HepG2 (cell line): ENCODE data around the gene GPR107. TPM values are rescaled to one million over a fixed set of nuclear protein-coding genes. Genes with fewer than 3 reads are reported as not detected.
A peak's percentile ranks its signal among the peaks of the same experiment; 100 is the strongest.

Experiments
- ASH2L ChIP-seq: fragments of 300-600, 200-600 bp; sonication (generic); IDR thresholded peaks from 2 replicates; pipeline ENCODE4 v1.7.0; 2017; ENCODE audit warnings: low read depth, mild to moderate bottlenecking, moderate library complexity, mixed read lengths, low read length; ENCODE audit not compliant: insufficient read length
- HDAC1 ChIP-seq: sonication (generic); formaldehyde crosslinking; IDR thresholded peaks from 2 replicates; pipeline ENCODE4 v1.5.1; 2020; ENCODE audit warnings: mild to moderate bottlenecking, missing genetic modification reagents
- JUND ChIP-seq: sonication (generic); formaldehyde crosslinking; IDR thresholded peaks from 2 replicates; pipeline ENCODE4 v1.8.0; 2022; ENCODE audit warnings: mild to moderate bottlenecking, missing genetic modification reagents
- MTA1 ChIP-seq: sonication (generic); formaldehyde crosslinking; IDR thresholded peaks from 2 replicates; pipeline ENCODE4 v1.4.0; 2020; ENCODE audit warnings: missing genetic modification reagents, mild to moderate bottlenecking, borderline replicate concordance
- PAWR ChIP-seq: sonication (generic); formaldehyde crosslinking; IDR thresholded peaks from 2 replicates; pipeline ENCODE4 v1.4.0; 2020; ENCODE audit warnings: missing genetic modification reagents, mild to moderate bottlenecking, borderline replicate concordance
- PAX8 ChIP-seq: sonication (generic); formaldehyde crosslinking; IDR thresholded peaks from 2 replicates; pipeline ENCODE4 v1.8.0; 2022; ENCODE audit warnings: mild to moderate bottlenecking, missing genetic modification reagents, borderline replicate concordance
- PHF21A ChIP-seq: sonication (generic); formaldehyde crosslinking; IDR thresholded peaks from 2 replicates; pipeline ENCODE4 v1.5.0; 2020; ENCODE audit warnings: mild to moderate bottlenecking, missing genetic modification reagents
- RARA ChIP-seq: IDR thresholded peaks from 2 replicates; pipeline ENCODE4 v1.6.1; 2016; ENCODE audit warnings: missing genetic modification reagents, missing compliant biosample characterization
- RBFOX2 ChIP-seq: fragments of 200-400 bp; formaldehyde crosslinking; IDR thresholded peaks from 2 replicates; pipeline ENCODE4 v1.6.1; 2017; ENCODE audit warnings: low read depth, mild to moderate bottlenecking, low read length
- SAP130 ChIP-seq: IDR thresholded peaks from 2 replicates; pipeline ENCODE4 v1.6.1; 2016; ENCODE audit warnings: low read depth
- SMARCE1 ChIP-seq: fragments of 450-650 bp; IDR thresholded peaks from 2 replicates; pipeline ENCODE4 v1.6.1; 2017; ENCODE audit warnings: borderline replicate concordance
- THAP11 ChIP-seq: IDR thresholded peaks from 2 replicates; pipeline ENCODE4 v1.6.1; 2016; ENCODE audit warnings: missing biosample characterization, missing genetic modification reagents
- YY1 ChIP-seq: IDR thresholded peaks from 2 replicates; pipeline ENCODE4 v1.6.1; 2011; ENCODE audit warnings: low read length, low read depth, moderate library complexity, mild to moderate bottlenecking; ENCODE audit not compliant: insufficient read depth, insufficient replicate concordance
- ZFP82 ChIP-seq: sonication (generic); formaldehyde crosslinking; IDR thresholded peaks from 2 replicates; pipeline ENCODE4 v1.5.1; 2020; ENCODE audit warnings: mild to moderate bottlenecking, missing genetic modification reagents, borderline replicate concordance
- ZNF101 ChIP-seq: sonication (generic); formaldehyde crosslinking; IDR thresholded peaks from 2 replicates; pipeline ENCODE4 v1.4.0; 2020; ENCODE audit warnings: mild to moderate bottlenecking, low read depth, missing genetic modification reagents, borderline replicate concordance
- ZNF224 ChIP-seq: sonication (generic); formaldehyde crosslinking; IDR thresholded peaks from 2 replicates; pipeline ENCODE4 v1.5.0; 2020; ENCODE audit warnings: mild to moderate bottlenecking, missing genetic modification reagents
- ZNF569 ChIP-seq: sonication (generic); formaldehyde crosslinking; IDR thresholded peaks from 2 replicates; pipeline ENCODE4 v1.5.0; 2020; ENCODE audit warnings: mild to moderate bottlenecking, missing genetic modification reagents, moderate library complexity, borderline replicate concordance
- ZNF570 ChIP-seq: sonication (generic); formaldehyde crosslinking; IDR thresholded peaks from 2 replicates; pipeline ENCODE4 v1.4.0; 2020; ENCODE audit warnings: mild to moderate bottlenecking, missing genetic modification reagents, borderline replicate concordance
- ZNF614 ChIP-seq: IDR thresholded peaks from 2 replicates; pipeline ENCODE4 v1.6.1; 2018; ENCODE audit warnings: missing biosample characterization, missing genetic modification reagents, inconsistent platforms, borderline replicate concordance
- ZNF724P ChIP-seq: sonication (generic); formaldehyde crosslinking; IDR thresholded peaks from 2 replicates; pipeline ENCODE4 v1.8.0; 2022; ENCODE audit warnings: missing genetic modification reagents, borderline replicate concordance
- ZNF761 ChIP-seq: sonication (generic); formaldehyde crosslinking; conservative IDR thresholded peaks from 2 replicates; pipeline ENCODE4 v1.4.0; 2020; ENCODE audit warnings: mild to moderate bottlenecking, missing genetic modification reagents
- ZNF772 ChIP-seq: sonication (generic); formaldehyde crosslinking; IDR thresholded peaks from 2 replicates; pipeline ENCODE4 v1.5.0; 2020; ENCODE audit warnings: mild to moderate bottlenecking, missing genetic modification reagents
- polyA plus RNA-seq, 8 experiments: library from polyadenylated mRNA; depleted of rRNA in 3 of 8; stranded (reverse) in 7 of 8; unstranded in 1 of 8; fragments of >200 nt; fragmentation: Illumina TruSeq in 4 of 8; extraction: Trizol in 4 of 8; gene quantifications; 2 replicates each; pipeline versions ENCODE4 v1.2.1 to v1.2.3, GENCODE V29; 2011 to 2016; ENCODE audit warnings: low read depth in 4 of 8, missing spikeins in 1 of 8, mixed read lengths in 1 of 8; ENCODE audit not compliant: insufficient read depth in 1 of 8
- total RNA-seq, 5 experiments: library from RNA; depleted of rRNA; stranded (reverse); fragments of >200 nt; fragmentation: Illumina TruSeq; extraction: Trizol; gene quantifications; 2 replicates each; pipeline ENCODE4 v1.2.3, GENCODE V29; 2016; ENCODE audit warnings: low read depth in 1 of 5
- TF ChIP-seq, protein P1 (sequence below): sonication (generic); formaldehyde crosslinking; IDR thresholded peaks from 2 replicates; pipeline ENCODE4 v1.5.0; 2020; ENCODE audit warnings: mild to moderate bottlenecking, missing genetic modification reagents, borderline replicate concordance

GPR107 gene
- total and polyA plus RNA-seq, 2 of the 13 experiments (the other 11 are each of a cell fraction or from before 2014, with no cell fraction given) = 22.5 to 24.4 TPM

DNA sequence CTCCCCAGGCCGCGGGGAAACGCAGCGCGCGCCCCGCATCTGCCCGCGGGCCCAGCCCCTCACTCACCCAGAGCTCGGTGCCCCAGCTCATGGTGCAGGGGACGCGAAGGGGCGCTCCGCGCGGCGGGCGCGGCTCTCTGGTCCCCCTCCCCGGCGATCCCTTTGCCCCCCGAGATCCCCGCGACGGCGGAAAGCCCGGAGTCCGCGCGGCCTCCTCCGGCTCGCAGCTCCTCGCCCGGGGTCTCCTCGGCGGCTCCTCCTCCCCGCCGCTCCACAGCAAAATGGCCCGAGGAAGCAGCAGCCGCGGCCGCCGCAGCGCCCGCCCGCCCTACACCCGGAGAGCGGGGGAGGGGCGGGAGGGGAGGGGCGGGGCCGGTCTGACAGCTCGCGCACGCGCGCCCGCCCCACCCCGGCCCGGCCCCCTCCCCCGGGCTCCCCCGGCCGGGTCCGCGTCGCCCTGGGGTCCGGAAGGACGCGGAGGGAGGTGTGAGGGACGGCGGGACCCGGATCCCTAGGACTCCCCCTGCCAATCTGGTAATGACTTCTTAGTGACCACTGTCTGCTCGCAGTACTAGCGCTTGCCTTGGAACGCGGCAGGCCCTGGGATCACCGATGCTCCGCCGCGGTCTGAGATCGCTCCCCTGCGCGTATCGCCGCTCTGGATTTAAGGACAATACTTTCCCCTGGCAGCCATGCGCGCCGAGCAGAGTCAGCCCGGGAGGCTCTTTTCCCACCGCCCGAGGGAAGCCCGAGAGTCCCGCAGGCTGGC, 10.6 kb upstream of the GPR107 start, which contains the start of gene FNBP1 (continued):
- TF ChIP-seq ASH2L (peak; percentile 51), SMARCE1 (no peak), JUND (0 out of 2 replicates have a peak, but pooled peaks have one; percentile 29), ZNF772 (CRISPR knock-in tag) (peak; percentile 73; the same call in 1 of the 2 replicates), HDAC1 (CRISPR knock-in tag) (peak; percentile 54; the same call in 1 of the 2 replicates), ZFP82 (CRISPR knock-in tag) (peak; percentile 30; the same call in 1 of the 2 replicates), PHF21A (CRISPR knock-in tag) (no peak; the same call in 1 of the 2 replicates), ZNF224 (CRISPR knock-in tag) (no peak), ZNF569 (CRISPR knock-in tag) (peak; percentile 81; the same call in 1 of the 2 replicates), PAWR (CRISPR knock-in tag) (peak; percentile 58; the same call in 1 of the 2 replicates), ZNF724P (no peak), RARA (CRISPR knock-in tag) (no peak), RBFOX2 (peak; percentile 81), SAP130 (CRISPR knock-in tag) (peak; percentile 72), MTA1 (CRISPR knock-in tag) (peak; percentile 62; the same call in 1 of the 2 replicates), ZNF101 (CRISPR knock-in tag) (0 out of 2 replicates have a peak, but pooled peaks have one; percentile 54), ZNF570 (CRISPR knock-in tag) (no peak), PAX8 (CRISPR knock-in tag) (no peak), THAP11 (peak; percentile 60), YY1 (peak; percentile 77), ZNF614 (no peak), ZNF761 (CRISPR knock-in tag) (0 out of 2 replicates have a peak, but pooled peaks have one; percentile 23)
- TF ChIP-seq, protein P1, sequence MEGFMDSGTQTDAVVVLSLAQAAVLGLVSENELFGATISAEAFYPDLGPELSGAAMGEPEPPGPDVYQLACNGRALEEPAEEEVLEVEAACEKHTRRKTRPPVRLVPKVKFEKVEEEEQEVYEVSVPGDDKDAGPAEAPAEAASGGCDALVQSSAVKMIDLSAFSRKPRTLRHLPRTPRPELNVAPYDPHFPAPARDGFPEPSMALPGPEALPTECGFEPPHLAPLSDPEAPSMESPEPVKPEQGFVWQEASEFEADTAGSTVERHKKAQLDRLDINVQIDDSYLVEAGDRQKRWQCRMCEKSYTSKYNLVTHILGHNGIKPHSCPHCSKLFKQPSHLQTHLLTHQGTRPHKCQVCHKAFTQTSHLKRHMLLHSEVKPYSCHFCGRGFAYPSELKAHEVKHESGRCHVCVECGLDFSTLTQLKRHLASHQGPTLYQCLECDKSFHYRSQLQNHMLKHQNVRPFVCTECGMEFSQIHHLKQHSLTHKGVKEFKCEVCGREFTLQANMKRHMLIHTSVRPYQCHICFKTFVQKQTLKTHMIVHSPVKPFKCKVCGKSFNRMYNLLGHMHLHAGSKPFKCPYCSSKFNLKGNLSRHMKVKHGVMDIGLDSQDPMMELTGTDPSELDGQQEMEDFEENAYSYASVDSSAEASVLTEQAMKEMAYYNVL (CRISPR knock-in tag) = peak; percentile 17; the same call in 1 of the 2 replicates
